H1 (cell line): ENCODE measurements around the gene CLIP3. TPM values are rescaled to one million over a fixed set of nuclear protein-coding genes. Genes with fewer than 3 reads are reported as not detected.

Experiments used
- RBBP5 ChIP-seq: IDR thresholded peaks from 2 replicates; pipeline ENCODE4 v1.7.1; 2012; ENCODE audit warnings: low read depth, mild to moderate bottlenecking, inconsistent platforms, low read length, moderate library complexity, borderline replicate concordance
- RNF2 ChIP-seq: fragments of 200-900, 300-1000 bp; sonication (generic); IDR thresholded peaks from 2 replicates; pipeline ENCODE4 v1.7.1; 2016; ENCODE audit warnings: borderline replicate concordance, low read depth, mild to moderate bottlenecking, antibody characterized with exemption, low read length; ENCODE audit not compliant: poor library complexity, severe bottlenecking; ENCODE audit errors: missing control alignments
- polyA plus RNA-seq, 7 experiments: library from polyadenylated mRNA; depleted of rRNA in 3 of 7; stranded (reverse) in 5 of 7; unstranded in 2 of 7; fragments of >200 nt in 5 of 7; fragments of 200-250 nt in 2 of 7; gene quantifications; 1 replicate in 5 of 7; 2 replicates in 1 of 7; 4 replicates in 1 of 7; pipeline versions ENCODE4 v1.2.1 to v1.2.3, GENCODE V29; 2011 to 2013; ENCODE audit warnings: missing spikeins in 2 of 7, mixed read lengths in 2 of 7
- total RNA-seq: library from RNA; stranded (reverse); fragmentation: NEBNext Ultra II Directional; extraction: Animal tissue kit (Norgen Biotek cat#: 25700); gene quantifications from 2 replicates; pipeline ENCODE4 v1.2.1, GENCODE V29; 2021

The CLIP3 gene
- total and polyA plus RNA-seq, 2 of the 8 experiments (the other 6 are each of a cell fraction or from before 2014, with no cell fraction given), result 5.9 to 21.7 TPM

- no peak for TF ChIP-seq RNF2
- no peak for TF ChIP-seq RBBP5
These were observed 5.0 kb downstream of the CLIP3 start (continued) for GRCh38 chr19:36027696-36028095.
